Measurements from ENCODE around the gene STARD3.

GRCh38 chr17:39619786-39620101 lies 17.2 kb upstream of the STARD3 start:
- TF ChIP-seq CTCF (IDR thresholded peaks at IDR 0.05) (no peak), POLR2A (IDR thresholded peaks at IDR 0.05) (no peak), EP300 (IDR thresholded peaks at IDR 0.05) (no peak), POLR2AphosphoS5 (IDR thresholded peaks at IDR 0.05) (no peak)

All from sigmoid colon (tissue), 4 donors.